OCI-LY3 (cell line): ENCODE measurements around the gene ZNF438.

Source experiments
- EZH2phosphoT487 ChIP-seq: fragments of 200-600 bp; shearing (Covaris generic); IDR thresholded peaks from 2 replicates; pipeline ENCODE4 v1.6.1; 2018; ENCODE audit warnings: antibody characterized with exemption, mixed run types, low read depth
- TF ChIP-seq, protein P1 (sequence below): fragments of 200-600, 300-600 bp; sonication (generic); IDR thresholded peaks from 2 replicates; pipeline ENCODE4 v1.5.1; 2014; ENCODE audit warnings: antibody characterized with exemption, low read length, low read depth

DNA sequence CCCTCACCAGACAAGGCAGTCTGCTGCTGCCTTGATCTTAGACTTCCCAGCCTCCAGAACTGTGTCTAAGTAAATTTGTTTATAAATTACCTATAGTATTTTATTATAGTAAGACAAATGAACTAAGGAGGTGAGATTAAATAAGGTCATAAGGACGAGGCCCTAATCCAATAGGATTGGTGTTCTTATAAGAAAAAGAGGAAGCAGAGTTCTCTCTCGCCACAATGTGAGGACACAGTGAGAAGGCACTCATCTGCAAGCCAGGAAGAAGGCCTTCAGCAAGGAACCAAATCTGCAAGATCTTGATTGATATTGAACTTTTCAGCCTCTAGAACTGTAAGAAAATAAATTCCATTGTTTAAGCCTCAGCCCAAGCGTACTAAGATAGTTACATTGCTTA, 6.1 kb upstream of the ZNF438 start:
- TF ChIP-seq, protein P1, sequence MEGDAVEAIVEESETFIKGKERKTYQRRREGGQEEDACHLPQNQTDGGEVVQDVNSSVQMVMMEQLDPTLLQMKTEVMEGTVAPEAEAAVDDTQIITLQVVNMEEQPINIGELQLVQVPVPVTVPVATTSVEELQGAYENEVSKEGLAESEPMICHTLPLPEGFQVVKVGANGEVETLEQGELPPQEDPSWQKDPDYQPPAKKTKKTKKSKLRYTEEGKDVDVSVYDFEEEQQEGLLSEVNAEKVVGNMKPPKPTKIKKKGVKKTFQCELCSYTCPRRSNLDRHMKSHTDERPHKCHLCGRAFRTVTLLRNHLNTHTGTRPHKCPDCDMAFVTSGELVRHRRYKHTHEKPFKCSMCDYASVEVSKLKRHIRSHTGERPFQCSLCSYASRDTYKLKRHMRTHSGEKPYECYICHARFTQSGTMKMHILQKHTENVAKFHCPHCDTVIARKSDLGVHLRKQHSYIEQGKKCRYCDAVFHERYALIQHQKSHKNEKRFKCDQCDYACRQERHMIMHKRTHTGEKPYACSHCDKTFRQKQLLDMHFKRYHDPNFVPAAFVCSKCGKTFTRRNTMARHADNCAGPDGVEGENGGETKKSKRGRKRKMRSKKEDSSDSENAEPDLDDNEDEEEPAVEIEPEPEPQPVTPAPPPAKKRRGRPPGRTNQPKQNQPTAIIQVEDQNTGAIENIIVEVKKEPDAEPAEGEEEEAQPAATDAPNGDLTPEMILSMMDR: no peak
- no peak for TF ChIP-seq EZH2phosphoT487
